ENCODE results near the gene NALCN. TPM values are rescaled to one million over a fixed set of nuclear protein-coding genes. Genes with fewer than 3 reads are reported as not detected.

Gene NALCN
- total RNA-seq, 4 donors from 2014 or later: 0.32 to 0.41 TPM; not detected in 2

GRCh38 chr13:101272886-101273285, 143.4 kb downstream of the NALCN start:
- Histone ChIP-seq H3K27ac (no peak overlapping the region), H3K4me3 (no peak overlapping the region), H3K27me3 (no peaks in the 10 kb centered on the region), H3K9me3 (no peaks in the 10 kb centered on the region), H3K4me1 (no peaks in the 10 kb centered on the region), H3K36me3 (no peaks in the 10 kb centered on the region)
- 82 to 88% methylated on average over 9 of the region's 9 CpGs for WGBS, 2 donors (ENCODE audit: low coverage in 1 of 2)
- in situ Hi-C loops (cut with MboI; ENCODE audit: low pct_ligation_motif_present in 1 of 4, low pct_unique_long_range_greater_than_20kb in 1 of 4, low sequenced_read_pairs in 3 of 4) (no loop called here), intact Hi-C loops (cut with DNase I; ENCODE audit: low total_unique reads) (no loop called here)
- TF ChIP-seq CTCF (IDR thresholded peaks at IDR 0.05): no peak
- no peak for TF ChIP-seq POLR2AphosphoS5 (IDR thresholded peaks at IDR 0.05)
- no peak for TF ChIP-seq POLR2A (IDR thresholded peaks at IDR 0.05)
- TF ChIP-seq EP300 (IDR thresholded peaks at IDR 0.05; ENCODE audit: low read depth): no peak
- DNase-seq: no peak

GRCh38 chr13:101271681-101272245, 144.5 kb downstream of the NALCN start:
- Histone ChIP-seq H3K27ac (no peak overlapping the region), H3K27me3 (no peaks in the 10 kb centered on the region), H3K4me3 (no peak overlapping the region), H3K36me3 (no peaks in the 10 kb centered on the region), H3K9me3 (no peaks in the 10 kb centered on the region), H3K4me1 (no peaks in the 10 kb centered on the region)
- in situ Hi-C loops (cut with MboI; ENCODE audit: low pct_ligation_motif_present in 1 of 4, low pct_unique_long_range_greater_than_20kb in 1 of 4, low sequenced_read_pairs in 3 of 4): no loop called here
- DNase-seq: no peak
- intact Hi-C loops (cut with DNase I; ENCODE audit: low total_unique reads): no loop called here
- WGBS, 2 donors (ENCODE audit: low coverage in 1 of 2): 88 to 89% methylated on average over 3 to 11 of the region's 11 CpGs
- TF ChIP-seq POLR2AphosphoS5 (IDR thresholded peaks at IDR 0.05): no peak
- TF ChIP-seq POLR2A (IDR thresholded peaks at IDR 0.05): no peak
- TF ChIP-seq EP300 (IDR thresholded peaks at IDR 0.05; ENCODE audit: low read depth): no peak
- no peak for TF ChIP-seq CTCF (IDR thresholded peaks at IDR 0.05)

GRCh38 chr13:101267656-101268055, 148.7 kb downstream of the NALCN start:
- Histone ChIP-seq H3K27ac (no peak overlapping the region), H3K4me3 (no peak overlapping the region), H3K4me1 (no peaks in the 10 kb centered on the region), H3K27me3 (no peaks in the 10 kb centered on the region), H3K36me3 (no peaks in the 10 kb centered on the region), H3K9me3 (no peaks in the 10 kb centered on the region)
- TF ChIP-seq POLR2A (IDR thresholded peaks at IDR 0.05): no peak
- no peak for TF ChIP-seq CTCF (IDR thresholded peaks at IDR 0.05)
- TF ChIP-seq EP300 (IDR thresholded peaks at IDR 0.05; ENCODE audit: low read depth): no peak
- no peak for TF ChIP-seq POLR2AphosphoS5 (IDR thresholded peaks at IDR 0.05)
- intact Hi-C loops (cut with DNase I; ENCODE audit: low total_unique reads) (no loop called here), in situ Hi-C loops (cut with MboI; ENCODE audit: low pct_ligation_motif_present in 1 of 4, low pct_unique_long_range_greater_than_20kb in 1 of 4, low sequenced_read_pairs in 3 of 4) (no loop called here)
- WGBS, 2 donors (ENCODE audit: low coverage in 1 of 2): 87 to 89% methylated on average over 2 to 5 of the region's 5 CpGs
- DNase-seq: no peak

- no peak for TF ChIP-seq POLR2AphosphoS5 (IDR thresholded peaks at IDR 0.05)
- no peak for TF ChIP-seq POLR2A (IDR thresholded peaks at IDR 0.05)
- no peak for TF ChIP-seq EP300 (IDR thresholded peaks at IDR 0.05; ENCODE audit: low read depth)
- TF ChIP-seq CTCF (IDR thresholded peaks at IDR 0.05): no peak
- H3K4me3 ChIP-seq: no peak overlapping the region
- DNase-seq: no peak
- WGBS, 2 donors (ENCODE audit: low coverage in 1 of 2): 57 to 73% methylated on average over 3 of the region's 3 CpGs
- no peaks in the 10 kb centered on the region for H3K36me3 ChIP-seq
- H3K27me3 ChIP-seq: no peaks in the 10 kb centered on the region
- H3K4me1 ChIP-seq: no peaks in the 10 kb centered on the region
- in situ Hi-C loops (cut with MboI; ENCODE audit: low pct_ligation_motif_present in 1 of 4, low pct_unique_long_range_greater_than_20kb in 1 of 4, low sequenced_read_pairs in 3 of 4): no loop called here
- intact Hi-C loops (cut with DNase I; ENCODE audit: low total_unique reads): no loop called here
- no peak overlapping the region for H3K27ac ChIP-seq
- H3K9me3 ChIP-seq: no peaks in the 10 kb centered on the region
Observed at GRCh38 chr13:101265934-101266333, 150.4 kb downstream of the NALCN start.
